C4-2B (cell line): ENCODE results near the gene CCSER1.

ENCODE experiments used
- ZFX ChIP-seq: fragments of 450-650 bp; IDR thresholded peaks from 2 replicates; pipeline ENCODE4 v1.6.1; 2017
- TF ChIP-seq, protein P1 (sequence below): fragments of 450-650 bp; conservative IDR thresholded peaks from 2 replicates; pipeline ENCODE4 v1.5.1; 2017; ENCODE audit warnings: mild to moderate bottlenecking

DNA sequence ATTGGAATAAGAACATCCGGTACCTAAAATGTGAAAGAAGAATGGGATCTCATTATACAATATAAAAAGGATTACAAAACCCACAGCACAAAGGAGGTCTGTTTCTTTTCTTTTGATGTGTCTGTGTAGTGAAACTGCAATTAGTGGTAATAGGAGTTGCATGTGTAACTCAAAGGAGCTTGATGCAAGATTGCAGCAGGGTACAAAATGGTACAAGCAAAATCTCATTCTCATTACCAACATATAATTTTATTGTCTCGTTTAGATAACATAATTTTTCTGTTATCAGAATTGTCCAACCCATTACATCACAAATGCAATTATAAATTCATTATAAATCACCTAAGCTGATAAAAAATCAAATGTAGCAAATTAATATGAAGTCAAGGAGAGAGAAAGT lies 47.1 kb upstream of the CCSER1 start:
- TF ChIP-seq, protein P1, sequence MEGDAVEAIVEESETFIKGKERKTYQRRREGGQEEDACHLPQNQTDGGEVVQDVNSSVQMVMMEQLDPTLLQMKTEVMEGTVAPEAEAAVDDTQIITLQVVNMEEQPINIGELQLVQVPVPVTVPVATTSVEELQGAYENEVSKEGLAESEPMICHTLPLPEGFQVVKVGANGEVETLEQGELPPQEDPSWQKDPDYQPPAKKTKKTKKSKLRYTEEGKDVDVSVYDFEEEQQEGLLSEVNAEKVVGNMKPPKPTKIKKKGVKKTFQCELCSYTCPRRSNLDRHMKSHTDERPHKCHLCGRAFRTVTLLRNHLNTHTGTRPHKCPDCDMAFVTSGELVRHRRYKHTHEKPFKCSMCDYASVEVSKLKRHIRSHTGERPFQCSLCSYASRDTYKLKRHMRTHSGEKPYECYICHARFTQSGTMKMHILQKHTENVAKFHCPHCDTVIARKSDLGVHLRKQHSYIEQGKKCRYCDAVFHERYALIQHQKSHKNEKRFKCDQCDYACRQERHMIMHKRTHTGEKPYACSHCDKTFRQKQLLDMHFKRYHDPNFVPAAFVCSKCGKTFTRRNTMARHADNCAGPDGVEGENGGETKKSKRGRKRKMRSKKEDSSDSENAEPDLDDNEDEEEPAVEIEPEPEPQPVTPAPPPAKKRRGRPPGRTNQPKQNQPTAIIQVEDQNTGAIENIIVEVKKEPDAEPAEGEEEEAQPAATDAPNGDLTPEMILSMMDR: no peak
- TF ChIP-seq ZFX: no peak
